HepG2 (cell line): ENCODE measurements around the gene PTPRH. TPM values are rescaled to one million over a fixed set of nuclear protein-coding genes. Genes with fewer than 3 reads are reported as not detected.

Source experiments
- ARNTL ChIP-seq: sonication (generic); formaldehyde crosslinking; IDR thresholded peaks from 2 replicates; pipeline ENCODE4 v1.4.0; 2020; ENCODE audit warnings: mild to moderate bottlenecking, missing genetic modification reagents
- HES4 ChIP-seq: sonication (generic); formaldehyde crosslinking; IDR thresholded peaks from 2 replicates; pipeline ENCODE4 v1.9.0; 2021; ENCODE audit warnings: mild to moderate bottlenecking, missing genetic modification reagents, borderline replicate concordance
- MTERF4 ChIP-seq: sonication (generic); formaldehyde crosslinking; IDR thresholded peaks from 2 replicates; pipeline ENCODE4 v1.8.0; 2023; ENCODE audit warnings: mild to moderate bottlenecking, missing genetic modification reagents
- NAIF1 ChIP-seq: sonication (generic); formaldehyde crosslinking; IDR thresholded peaks from 2 replicates; pipeline ENCODE4 v1.5.0; 2020; ENCODE audit warnings: mild to moderate bottlenecking, missing genetic modification reagents, borderline replicate concordance
- REPIN1 ChIP-seq: sonication (generic); formaldehyde crosslinking; IDR thresholded peaks from 2 replicates; pipeline ENCODE4 v1.8.0; 2022; ENCODE audit warnings: missing genetic modification reagents, low read depth, mild to moderate bottlenecking, borderline replicate concordance
- SOX13 ChIP-seq, 3 experiments: fragments of 450-650 bp in 1 of 3; sonication (generic) in 1 of 3; formaldehyde crosslinking in 1 of 3; IDR thresholded peaks in 2 of 3; conservative IDR thresholded peaks in 1 of 3; 2 replicates each; pipeline versions ENCODE4 v1.5.0 to v1.6.1; 2016 to 2020; ENCODE audit warnings: antibody characterized with exemption in 1 of 3, mild to moderate bottlenecking in 1 of 3, missing compliant biosample characterization in 1 of 3, missing genetic modification reagents in 1 of 3, moderate library complexity in 1 of 3
- ZBTB43 ChIP-seq: sonication (generic); formaldehyde crosslinking; conservative IDR thresholded peaks from 2 replicates; pipeline ENCODE4 v1.4.0; 2020; ENCODE audit warnings: missing genetic modification reagents
- ZC3H4 ChIP-seq: sonication (generic); formaldehyde crosslinking; IDR thresholded peaks from 2 replicates; pipeline ENCODE4 v1.4.0; 2020; ENCODE audit warnings: missing genetic modification reagents, borderline replicate concordance
- ZNF318 ChIP-seq: sonication (generic); formaldehyde crosslinking; IDR thresholded peaks from 2 replicates; pipeline ENCODE4 v1.4.0; 2020; ENCODE audit warnings: mild to moderate bottlenecking, missing genetic modification reagents
- ZNF382 ChIP-seq: sonication (generic); formaldehyde crosslinking; IDR thresholded peaks from 2 replicates; pipeline ENCODE4 v1.5.0; 2020; ENCODE audit warnings: missing genetic modification reagents, mild to moderate bottlenecking, borderline replicate concordance
- ZNF563 ChIP-seq: sonication (generic); formaldehyde crosslinking; IDR thresholded peaks from 2 replicates; pipeline ENCODE4 v1.8.0; 2022; ENCODE audit warnings: mild to moderate bottlenecking, moderate library complexity, missing genetic modification reagents
- polyA plus RNA-seq, 8 experiments: library from polyadenylated mRNA; depleted of rRNA in 3 of 8; stranded (reverse) in 7 of 8; unstranded in 1 of 8; fragments of >200 nt; fragmentation: Illumina TruSeq in 4 of 8; extraction: Trizol in 4 of 8; gene quantifications; 2 replicates each; pipeline versions ENCODE4 v1.2.1 to v1.2.3, GENCODE V29; 2011 to 2016; ENCODE audit warnings: low read depth in 4 of 8, missing spikeins in 1 of 8, mixed read lengths in 1 of 8; ENCODE audit not compliant: insufficient read depth in 1 of 8
- total RNA-seq, 5 experiments: library from RNA; depleted of rRNA; stranded (reverse); fragments of >200 nt; fragmentation: Illumina TruSeq; extraction: Trizol; gene quantifications; 2 replicates each; pipeline ENCODE4 v1.2.3, GENCODE V29; 2016; ENCODE audit warnings: low read depth in 1 of 5
- TF ChIP-seq, protein P1 (sequence below): sonication (generic); formaldehyde crosslinking; IDR thresholded peaks from 2 replicates; pipeline ENCODE4 v1.4.0; 2020; ENCODE audit warnings: missing genetic modification reagents
- TF ChIP-seq, protein P2 (sequence below): sonication (generic); formaldehyde crosslinking; IDR thresholded peaks from 2 replicates; pipeline ENCODE4 v1.8.0; 2022; ENCODE audit warnings: missing genetic modification reagents, mild to moderate bottlenecking, inconsistent platforms, borderline replicate concordance

PTPRH gene
- total and polyA plus RNA-seq, 2 of the 13 experiments (the other 11 are each of a cell fraction or from before 2014, with no cell fraction given) = 14.7 to 125 TPM

- TF ChIP-seq ZNF318 (CRISPR knock-in tag) = peak; percentile 77; the same call in 1 of the 2 replicates
- TF ChIP-seq ZNF563 (CRISPR knock-in tag) = peak; percentile 87; the same call in 1 of the 2 replicates
- TF ChIP-seq, protein P1, sequence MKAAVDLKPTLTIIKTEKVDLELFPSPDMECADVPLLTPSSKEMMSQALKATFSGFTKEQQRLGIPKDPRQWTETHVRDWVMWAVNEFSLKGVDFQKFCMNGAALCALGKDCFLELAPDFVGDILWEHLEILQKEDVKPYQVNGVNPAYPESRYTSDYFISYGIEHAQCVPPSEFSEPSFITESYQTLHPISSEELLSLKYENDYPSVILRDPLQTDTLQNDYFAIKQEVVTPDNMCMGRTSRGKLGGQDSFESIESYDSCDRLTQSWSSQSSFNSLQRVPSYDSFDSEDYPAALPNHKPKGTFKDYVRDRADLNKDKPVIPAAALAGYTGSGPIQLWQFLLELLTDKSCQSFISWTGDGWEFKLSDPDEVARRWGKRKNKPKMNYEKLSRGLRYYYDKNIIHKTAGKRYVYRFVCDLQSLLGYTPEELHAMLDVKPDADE (CRISPR knock-in tag) = no peak
- peak; percentile 48; the same call in 1 of the 2 replicates for TF ChIP-seq SOX13 (IDR thresholded peaks at IDR 0.05)
- peak; percentile 78 to 89; a peak in 2 of 4 replicates for TF ChIP-seq SOX13 (CRISPR knock-in tag; conservative IDR thresholded peaks at IDR 0.05 in 1 of 2, IDR thresholded peaks at IDR 0.05 in 1 of 2)
- TF ChIP-seq ARNTL (CRISPR knock-in tag) = peak; percentile 13; the same call in 1 of the 2 replicates
- TF ChIP-seq REPIN1 (CRISPR knock-in tag) = no peak
- TF ChIP-seq NAIF1 = no peak
- TF ChIP-seq MTERF4 = 0 out of 2 replicates have a peak, but pooled peaks have one; percentile 37
- TF ChIP-seq, protein P2, sequence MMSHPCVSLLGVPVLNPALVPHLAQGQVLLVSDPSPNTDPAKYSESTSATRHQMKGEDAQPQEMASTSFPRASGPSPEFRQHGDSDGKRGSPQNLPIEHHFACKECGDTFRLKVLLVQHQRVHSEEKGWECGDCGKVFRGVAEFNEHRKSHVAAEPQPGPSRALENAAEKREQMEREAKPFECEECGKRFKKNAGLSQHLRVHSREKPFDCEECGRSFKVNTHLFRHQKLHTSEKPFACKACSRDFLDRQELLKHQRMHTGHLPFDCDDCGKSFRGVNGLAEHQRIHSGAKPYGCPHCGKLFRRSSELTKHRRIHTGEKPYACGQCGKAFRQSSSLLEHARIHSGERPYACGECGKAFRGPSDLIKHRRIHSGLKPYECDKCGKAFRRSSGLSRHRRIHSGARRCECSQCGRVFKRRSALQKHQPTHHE (CRISPR knock-in tag) = 0 out of 2 replicates have a peak, but pooled peaks have one; percentile 41
- TF ChIP-seq ZNF382 = no peak
- TF ChIP-seq HES4 (CRISPR knock-in tag) = 0 out of 2 replicates have a peak, but pooled peaks have one; percentile 30
- TF ChIP-seq ZBTB43 (CRISPR knock-in tag) = peak; percentile 57; the same call in 1 of the 2 replicates
- TF ChIP-seq ZC3H4 (CRISPR knock-in tag) = 0 out of 2 replicates have a peak, but pooled peaks have one; percentile 56
These were observed 582 bp upstream of the PTPRH start (continued) for GRCh38 chr19:55209693-55210472.
